Smooth muscle cell (in vitro differentiated cells): Measurements from ENCODE around the gene ORAI3. TPM values are rescaled to one million over a fixed set of nuclear protein-coding genes. Genes with fewer than 3 reads are reported as not detected.

Experiments
- DNase-seq: peaks from one replicate; lab custom pipeline; 2025; ENCODE audit not compliant: unreplicated experiment; lab: John Stamatoyannopoulos, UW
- H2AFZ ChIP-seq: fragments of 200-600 bp; sonication (generic); 2 replicates; pipeline ENCODE4 v1.6.0; 2016; ENCODE audit warnings: antibody characterized with exemption, low read depth, mild to moderate bottlenecking
- H3F3A ChIP-seq: fragments of 200-600 bp; sonication (generic); 2 replicates; pipeline ENCODE4 v1.6.0; 2017; ENCODE audit warnings: antibody characterized with exemption, low read depth
- H3K27ac ChIP-seq: fragments of 200-600 bp; sonication (generic); 2 replicates; pipeline ENCODE4 v1.5.1; 2016; ENCODE audit warnings: low read depth, mild to moderate bottlenecking
- H3K27me3 ChIP-seq: fragments of 200-600 bp; sonication (generic); 2 replicates; pipeline ENCODE4 v1.6.1; 2016; ENCODE audit warnings: low read depth, mild to moderate bottlenecking
- H3K36me3 ChIP-seq: fragments of 200-600 bp; sonication (generic); 2 replicates; pipeline ENCODE4 v1.5.1; 2016; ENCODE audit warnings: low read depth
- H3K4me1 ChIP-seq: fragments of 200-600 bp; sonication (generic); 2 replicates; pipeline ENCODE4 v1.5.1; 2016; ENCODE audit warnings: low read depth
- H3K4me2 ChIP-seq: fragments of 200-600 bp; sonication (generic); 2 replicates; pipeline ENCODE4 v1.6.0; 2016; ENCODE audit warnings: mild to moderate bottlenecking
- H3K4me3 ChIP-seq: fragments of 200-600 bp; sonication (generic); 2 replicates; pipeline ENCODE4 v1.5.1; 2016; ENCODE audit warnings: mild to moderate bottlenecking
- H3K79me2 ChIP-seq: fragments of 200-600 bp; sonication (generic); 2 replicates; pipeline ENCODE4 v1.6.0; 2016; ENCODE audit warnings: low read depth, mild to moderate bottlenecking
- H3K9ac ChIP-seq: fragments of 200-600 bp; sonication (generic); 2 replicates; pipeline ENCODE4 v1.6.0; 2016; ENCODE audit warnings: low read depth
- H3K9me3 ChIP-seq: fragments of 200-600 bp; sonication (generic); replicated peaks from 2 replicates; pipeline ENCODE4 v1.5.1; 2016; ENCODE audit warnings: low read depth
- H4K20me1 ChIP-seq: fragments of 200-600 bp; sonication (generic); 2 replicates; pipeline ENCODE4 v1.6.0; 2016; ENCODE audit warnings: low read depth
- CTCF ChIP-seq: fragments of 200-600 bp; sonication (generic); IDR thresholded peaks from 2 replicates; pipeline ENCODE4 v1.5.1; 2017; ENCODE audit warnings: borderline replicate concordance, mild to moderate bottlenecking, antibody characterized with exemption; ENCODE audit not compliant: insufficient read depth, poor library complexity, severe bottlenecking
- WGBS: methylation state at CpG from one replicate; pipeline ENCODE4 v1.1.7; 2016; ENCODE audit warnings: low lambda C conversion rate; 5-methylcytosine and 5-hydroxymethylcytosine counted together
- polyA plus RNA-seq: library from polyadenylated mRNA; unstranded; fragments of >200 nt; fragmentation: Nextera tagmentation; extraction: Ambion mirVana; gene quantifications from 2 replicates; pipeline ENCODE4 v1.2.1, GENCODE V29; 2016
- small RNA-seq: library from RNA; depleted of rRNA; stranded (forward); fragments of <200 nt; gene quantifications from one replicate; pipeline ENCODE3, GENCODE V24; 2014
- total RNA-seq: library from RNA; depleted of rRNA; stranded (reverse); fragments of >200 nt; gene quantifications from 2 replicates; pipeline ENCODE4 v1.2.3, GENCODE V29; 2014

Gene ORAI3
- total and polyA plus RNA-seq, 2 experiments from 2014 or later = 34.9 to 39.4 TPM

- Histone ChIP-seq H4K20me1 (no peaks in the 10 kb centered on the region), H3K79me2 (no peaks in the 10 kb centered on the region), H3K4me3 (no peak overlapping the region), H3K36me3 (no peaks in the 10 kb centered on the region), H3K9me3 (no peaks in the 10 kb centered on the region), H3K9ac (peak overlapping the region; percentile 20), H3K27ac (peak overlapping the region; percentile 72), H2AFZ (no peak overlapping the region), H3F3A (peaks cover 11% of the 10 kb centered on the region), H3K27me3 (no peaks in the 10 kb centered on the region), H3K4me2 (no peak overlapping the region), H3K4me1 (peaks cover 4% of the 10 kb centered on the region)
- TF ChIP-seq CTCF = no peak
- 72% methylated on average over 9 of the region's 9 CpGs for WGBS
- DNase-seq = no peak
These were observed 54.0 kb downstream of the ORAI3 start for GRCh38 chr16:31002862-31003341.

- 87% methylated on average over 6 of the region's 6 CpGs for WGBS
- H3F3A ChIP-seq = peaks cover 7% of the 10 kb centered on the region
- no peak overlapping the region for H3K27ac ChIP-seq
- DNase-seq = no peak
- H3K4me1 ChIP-seq = peaks cover 4% of the 10 kb centered on the region
- no peaks in the 10 kb centered on the region for H3K79me2 ChIP-seq
- no peak overlapping the region for H2AFZ ChIP-seq
- H3K36me3 ChIP-seq = no peaks in the 10 kb centered on the region
- no peaks in the 10 kb centered on the region for H4K20me1 ChIP-seq
- no peak for TF ChIP-seq CTCF
- H3K27me3 ChIP-seq = no peaks in the 10 kb centered on the region
- no peak overlapping the region for H3K9ac ChIP-seq
- no peak overlapping the region for H3K4me2 ChIP-seq
- no peak overlapping the region for H3K4me3 ChIP-seq
- no peaks in the 10 kb centered on the region for H3K9me3 ChIP-seq
These were observed 54.9 kb downstream of the ORAI3 start for GRCh38 chr16:31003744-31004143.

Small RNA genes lying within 50 kb of the gene (small RNA-seq; reads per million reads assigned to genes)
- gene AC135048.1 = not detected

Other genes starting within 250 kb of the ORAI3 start
- 9.0 and 16.2 TPM in 2 replicates for gene SRCAP, start 249.9 kb upstream of the ORAI3 start, total RNA-seq
- gene SRCAP, start 249.9 kb upstream of the ORAI3 start, polyA plus RNA-seq = 14.5 and 24.9 TPM in 2 replicates
- gene PHKG2, start 200.6 kb upstream of the ORAI3 start, total RNA-seq = 24.9 and 35.9 TPM in 2 replicates
- gene PHKG2, start 200.6 kb upstream of the ORAI3 start, polyA plus RNA-seq = 39.1 and 40.1 TPM in 2 replicates
- 2.2 and 5.2 TPM in 2 replicates for gene CFAP119, start 187.0 kb upstream of the ORAI3 start, total RNA-seq
- 3.0 and 3.5 TPM in 2 replicates for gene CFAP119, start 187.0 kb upstream of the ORAI3 start, polyA plus RNA-seq
- gene RNF40, start 186.7 kb upstream of the ORAI3 start, total RNA-seq = 66.1 and 73.0 TPM in 2 replicates
- 92.5 and 107 TPM in 2 replicates for gene RNF40, start 186.7 kb upstream of the ORAI3 start, polyA plus RNA-seq
- gene ZNF629, start 161.9 kb upstream of the ORAI3 start, total RNA-seq = 11.2 and 11.6 TPM in 2 replicates
- 13.0 and 13.4 TPM in 2 replicates for gene ZNF629, start 161.9 kb upstream of the ORAI3 start, polyA plus RNA-seq
- 27.8 and 34.2 TPM in 2 replicates for gene BCL7C, start 55.0 kb upstream of the ORAI3 start, total RNA-seq
- 68.1 and 76.1 TPM in 2 replicates for gene BCL7C, start 55.0 kb upstream of the ORAI3 start, polyA plus RNA-seq
- gene CTF1, start 52.5 kb upstream of the ORAI3 start, total RNA-seq = 0.76 and 1.7 TPM in 2 replicates
- gene CTF1, start 52.5 kb upstream of the ORAI3 start, polyA plus RNA-seq = 8.1 and 8.2 TPM in 2 replicates
- 4.5 and 8.5 TPM in 2 replicates for gene FBXL19, start 25.5 kb upstream of the ORAI3 start, total RNA-seq
- 1.3 and 1.6 TPM in 2 replicates for gene FBXL19, start 25.5 kb upstream of the ORAI3 start, polyA plus RNA-seq
- gene SETD1A, start 8.7 kb downstream of the ORAI3 start, total RNA-seq = 1.9 and 2.9 TPM in 2 replicates
- gene SETD1A, start 8.7 kb downstream of the ORAI3 start, polyA plus RNA-seq = 1.2 and 3.3 TPM in 2 replicates
- 5.5 and 10.8 TPM in 2 replicates for gene HSD3B7, start 36.1 kb downstream of the ORAI3 start, total RNA-seq
- gene HSD3B7, start 36.1 kb downstream of the ORAI3 start, polyA plus RNA-seq = 15.1 and 15.5 TPM in 2 replicates
- 0.72 and 1.4 TPM in 2 replicates for gene STX1B, start 61.6 kb downstream of the ORAI3 start, total RNA-seq
- gene STX1B, start 61.6 kb downstream of the ORAI3 start, polyA plus RNA-seq = 1.0 and 2.1 TPM in 2 replicates
- 14.4 and 23.1 TPM in 2 replicates for gene STX4, start 84.5 kb downstream of the ORAI3 start, total RNA-seq
- gene STX4, start 84.5 kb downstream of the ORAI3 start, polyA plus RNA-seq = 50.6 and 60.2 TPM in 2 replicates
- gene ZNF668, start 125.2 kb downstream of the ORAI3 start, total RNA-seq = 7.3 and 9.0 TPM in 2 replicates
- 20.1 and 21.0 TPM in 2 replicates for gene ZNF668, start 125.2 kb downstream of the ORAI3 start, polyA plus RNA-seq
- 5.7 and 8.1 TPM in 2 replicates for gene ZNF646, start 125.4 kb downstream of the ORAI3 start, total RNA-seq
- 5.4 and 7.3 TPM in 2 replicates for gene ZNF646, start 125.4 kb downstream of the ORAI3 start, polyA plus RNA-seq
- 5.1 and 6.3 TPM in 2 replicates for gene PRSS53, start 139.9 kb downstream of the ORAI3 start, total RNA-seq
- 0.66 and 1.1 TPM in 2 replicates for gene PRSS53, start 139.9 kb downstream of the ORAI3 start, polyA plus RNA-seq
- 232 and 253 TPM in 2 replicates for gene VKORC1, start 145.7 kb downstream of the ORAI3 start, total RNA-seq
- gene VKORC1, start 145.7 kb downstream of the ORAI3 start, polyA plus RNA-seq = 340 and 394 TPM in 2 replicates
- 32.1 and 40.5 TPM in 2 replicates for gene BCKDK, start 159.3 kb downstream of the ORAI3 start, total RNA-seq
- gene BCKDK, start 159.3 kb downstream of the ORAI3 start, polyA plus RNA-seq = 82.6 and 87.9 TPM in 2 replicates
- 26.3 and 32.9 TPM in 2 replicates for gene KAT8, start 168.6 kb downstream of the ORAI3 start, total RNA-seq
- gene KAT8, start 168.6 kb downstream of the ORAI3 start, polyA plus RNA-seq = 27.4 and 29.1 TPM in 2 replicates
- 15.1 and 17.3 TPM in 2 replicates for gene PRSS8, start 186.7 kb downstream of the ORAI3 start, total RNA-seq
- gene PRSS8, start 186.7 kb downstream of the ORAI3 start, polyA plus RNA-seq = 13.9 and 68.0 TPM in 2 replicates
- gene PRSS36, start 201.0 kb downstream of the ORAI3 start, total RNA-seq = 1.6 TPM in 1 of 2 replicates, not detected in the other
- gene PRSS36, start 201.0 kb downstream of the ORAI3 start, polyA plus RNA-seq = 0.31 and 0.66 TPM in 2 replicates
- gene FUS, start 231.1 kb downstream of the ORAI3 start, total RNA-seq = 56.2 and 58.6 TPM in 2 replicates
- gene FUS, start 231.1 kb downstream of the ORAI3 start, polyA plus RNA-seq = 225 and 316 TPM in 2 replicates